Activated T-cell treated with anti-CD3 and anti-CD28 coated beads, Interleukin-2, amount 50 U/mL, for 72 hours (primary cell): Measurements from ENCODE around the gene ZNF30. TPM values are rescaled to one million over a fixed set of nuclear protein-coding genes. Genes with fewer than 3 reads are reported as not detected.
A peak's percentile ranks its signal among the peaks of the same experiment; 100 is the strongest.
"Not testable (repeated sequence)": the region's sequence is repeated elsewhere in the genome, so short reads cannot be mapped to it uniquely, and the experiment has no call there.

Experiments used
- ATAC-seq, 2 donors: fragments of 150-1000 bp; cut with Tn5 transposase; replicated peaks in 1 of 2; 2 replicates each; pipeline ENCODE4 v1.10.0; 2021; ENCODE audit warnings: moderate library complexity in 2 of 2, mild to moderate bottlenecking in 1 of 2
- DNase-seq, 2 donors: peaks; one replicate each; pipeline ENCODE4 v3.0.0; 2021 to 2022; ENCODE audit warnings: mixed read lengths in 1 of 2
- H3K27ac Mint-ChIP-seq: one replicate; pipeline ENCODE4 v1.8.0; 2022; ENCODE audit warnings: mild to moderate bottlenecking, moderate library complexity, mixed read lengths
- H3K27me3 Mint-ChIP-seq: one replicate; pipeline ENCODE4 v1.8.0; 2022; ENCODE audit warnings: low read depth, mixed read lengths
- H3K36me3 Mint-ChIP-seq, 2 donors: one replicate each; pipeline ENCODE4 v1.8.0; 2022; ENCODE audit warnings: mixed read lengths in 2 of 2, mild to moderate bottlenecking in 1 of 2; ENCODE audit not compliant: insufficient read depth in 2 of 2
- H3K4me1 Mint-ChIP-seq: one replicate; pipeline ENCODE4 v1.8.0; 2022; ENCODE audit warnings: low read depth, mixed read lengths
- H3K4me3 Mint-ChIP-seq, 2 donors: one replicate each; pipeline ENCODE4 v1.8.0; 2022; ENCODE audit warnings: mild to moderate bottlenecking in 2 of 2, mixed read lengths in 2 of 2, moderate library complexity in 2 of 2
- H3K9me3 Mint-ChIP-seq, 2 donors: one replicate each; pipeline ENCODE4 v1.8.0; 2022; ENCODE audit warnings: mixed read lengths in 2 of 2
- total RNA-seq, 2 donors: library from RNA; stranded (reverse); gene quantifications; one replicate each; pipeline ENCODE4 v1.2.3, GENCODE V29; 2022

ZNF30 gene
- total RNA-seq, 2 donors from 2014 or later, result 4.6 to 8.5 TPM

DNA sequence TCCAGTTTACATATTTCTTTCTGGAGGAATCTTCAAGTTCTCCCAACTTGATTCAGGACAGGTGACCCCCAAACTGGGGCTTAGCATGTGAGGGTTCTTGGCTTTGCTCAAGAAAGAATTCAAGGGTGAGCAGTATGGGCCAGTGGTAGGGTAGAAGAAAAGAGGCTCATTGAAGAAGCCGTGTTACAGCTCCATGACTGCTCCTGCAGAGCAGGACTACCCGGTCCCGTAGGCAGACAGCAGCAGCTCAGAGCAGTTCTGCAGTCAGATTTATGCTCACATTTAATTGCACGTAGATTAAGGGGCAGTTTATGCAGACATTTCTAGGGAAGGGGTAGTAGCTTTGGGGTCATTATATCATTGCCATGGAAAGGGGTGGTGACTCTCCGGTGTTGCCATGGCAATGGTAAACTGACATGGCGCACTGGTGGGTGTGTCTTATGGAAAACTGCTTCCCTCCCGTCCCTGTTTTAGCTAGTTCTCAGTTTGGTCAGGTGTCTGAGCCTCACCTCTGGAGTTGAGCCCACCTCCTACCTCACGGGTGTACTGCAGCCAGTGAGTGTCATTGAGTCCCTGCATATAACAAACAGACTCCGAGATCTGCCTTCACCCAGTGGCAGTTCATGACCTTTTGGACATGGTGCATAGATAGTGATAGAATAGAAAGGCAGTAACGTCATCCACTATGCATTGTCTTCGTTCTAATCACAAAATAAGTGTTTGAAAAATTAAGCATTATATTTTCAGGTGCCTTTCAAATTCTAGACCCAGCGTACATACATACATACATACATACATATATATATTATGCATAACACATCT lies 53.3 kb downstream of the ZNF30 start:
- no peak overlapping the region for H3K27ac Mint-ChIP-seq
- H3K36me3 Mint-ChIP-seq, result peaks cover 6 to 16% of the 10 kb centered on the region in 2 donors
- H3K27me3 Mint-ChIP-seq, result no peaks in the 10 kb centered on the region
- ATAC-seq (no peak), DNase-seq (no peak)
- peaks cover 4 to 7% of the 10 kb centered on the region in 2 donors for H3K9me3 Mint-ChIP-seq
- peaks cover 16% of the 10 kb centered on the region for H3K4me1 Mint-ChIP-seq
- H3K4me3 Mint-ChIP-seq, result no peak overlapping the region

DNA sequence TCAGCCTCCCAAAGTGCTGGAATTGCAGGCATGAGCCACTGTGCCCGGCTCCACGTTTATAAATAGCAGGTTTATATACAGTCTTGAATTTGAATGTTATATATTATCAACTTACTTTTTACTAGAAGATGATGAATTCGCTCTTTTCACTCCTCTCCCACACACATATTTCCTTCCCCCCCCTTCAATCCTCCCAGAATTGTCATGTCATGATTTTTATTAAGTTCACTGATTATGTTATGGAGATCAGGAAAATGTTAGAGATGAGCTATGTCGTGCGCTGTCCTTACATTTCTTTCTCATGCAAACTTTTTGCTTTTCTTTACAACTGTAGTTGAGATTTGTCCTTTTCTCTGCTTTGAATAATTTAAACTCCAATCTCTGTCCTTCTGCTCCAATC lies 55.6 kb downstream of the ZNF30 start:
- peaks cover 22% of the 10 kb centered on the region for H3K4me1 Mint-ChIP-seq
- no peak overlapping the region for H3K27ac Mint-ChIP-seq
- H3K27me3 Mint-ChIP-seq, result no peaks in the 10 kb centered on the region
- peaks cover 2% of the 10 kb centered on the region in 2 donors for H3K9me3 Mint-ChIP-seq
- H3K4me3 Mint-ChIP-seq, result no peak overlapping the region
- ATAC-seq (no peak), DNase-seq (no peak)
- H3K36me3 Mint-ChIP-seq, result peaks cover 3 to 11% of the 10 kb centered on the region in 2 donors

DNA sequence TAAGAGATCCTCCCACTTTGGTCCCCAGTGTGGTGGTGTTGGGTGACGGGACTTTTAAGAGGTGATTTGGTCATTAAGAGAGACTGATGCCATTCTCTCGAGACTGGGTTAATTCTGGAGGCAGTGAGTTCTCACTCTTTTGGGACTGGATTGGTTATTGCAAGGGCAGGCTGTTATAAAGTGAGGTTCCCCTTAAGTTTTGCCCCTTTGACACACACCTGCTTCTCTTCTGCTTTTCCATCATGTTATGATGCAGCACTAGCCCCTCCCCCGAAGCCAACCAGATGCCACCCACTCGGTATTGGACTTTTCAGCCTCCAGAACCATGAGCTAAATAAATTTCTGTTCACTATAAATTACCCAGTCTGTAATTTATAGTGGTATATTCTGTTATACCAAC lies 57.1 kb downstream of the ZNF30 start:
- ATAC-seq (no peak), DNase-seq (no peak)
- H3K27ac Mint-ChIP-seq, result no peak overlapping the region
- H3K27me3 Mint-ChIP-seq, result no peaks in the 10 kb centered on the region
- peaks cover 36% of the 10 kb centered on the region for H3K4me1 Mint-ChIP-seq
- H3K36me3 Mint-ChIP-seq, result peaks cover 3 to 11% of the 10 kb centered on the region in 2 donors
- H3K9me3 Mint-ChIP-seq, result peaks cover 2% of the 10 kb centered on the region in 2 donors
- no peak overlapping the region for H3K4me3 Mint-ChIP-seq

DNA sequence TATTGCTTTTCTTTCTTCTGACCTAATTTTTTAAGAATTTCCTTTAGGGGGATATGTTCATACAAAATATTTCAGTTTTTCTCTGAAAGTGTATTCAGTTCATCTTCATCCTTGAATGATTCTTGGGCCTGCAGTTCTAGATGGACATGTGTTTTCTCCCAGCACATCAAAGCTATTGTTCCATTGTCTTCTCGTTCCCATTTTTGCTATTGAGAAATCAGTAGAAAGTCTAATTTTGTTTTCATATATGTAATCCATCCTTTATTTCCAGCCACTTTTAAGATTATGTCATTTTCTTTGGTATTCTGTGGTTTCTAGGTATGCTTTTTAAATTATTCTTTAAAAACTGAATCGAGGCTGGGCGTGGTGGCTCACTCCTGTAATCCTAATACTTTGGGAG lies 57.6 kb downstream of the ZNF30 start:
- H3K9me3 Mint-ChIP-seq, result peaks cover 2% of the 10 kb centered on the region in 2 donors
- peaks cover 3 to 11% of the 10 kb centered on the region in 2 donors for H3K36me3 Mint-ChIP-seq
- ATAC-seq (no peak), DNase-seq (no peak)
- peaks cover 42% of the 10 kb centered on the region for H3K4me1 Mint-ChIP-seq
- H3K27me3 Mint-ChIP-seq, result no peaks in the 10 kb centered on the region
- no peak overlapping the region for H3K4me3 Mint-ChIP-seq
- no peak overlapping the region for H3K27ac Mint-ChIP-seq

DNA sequence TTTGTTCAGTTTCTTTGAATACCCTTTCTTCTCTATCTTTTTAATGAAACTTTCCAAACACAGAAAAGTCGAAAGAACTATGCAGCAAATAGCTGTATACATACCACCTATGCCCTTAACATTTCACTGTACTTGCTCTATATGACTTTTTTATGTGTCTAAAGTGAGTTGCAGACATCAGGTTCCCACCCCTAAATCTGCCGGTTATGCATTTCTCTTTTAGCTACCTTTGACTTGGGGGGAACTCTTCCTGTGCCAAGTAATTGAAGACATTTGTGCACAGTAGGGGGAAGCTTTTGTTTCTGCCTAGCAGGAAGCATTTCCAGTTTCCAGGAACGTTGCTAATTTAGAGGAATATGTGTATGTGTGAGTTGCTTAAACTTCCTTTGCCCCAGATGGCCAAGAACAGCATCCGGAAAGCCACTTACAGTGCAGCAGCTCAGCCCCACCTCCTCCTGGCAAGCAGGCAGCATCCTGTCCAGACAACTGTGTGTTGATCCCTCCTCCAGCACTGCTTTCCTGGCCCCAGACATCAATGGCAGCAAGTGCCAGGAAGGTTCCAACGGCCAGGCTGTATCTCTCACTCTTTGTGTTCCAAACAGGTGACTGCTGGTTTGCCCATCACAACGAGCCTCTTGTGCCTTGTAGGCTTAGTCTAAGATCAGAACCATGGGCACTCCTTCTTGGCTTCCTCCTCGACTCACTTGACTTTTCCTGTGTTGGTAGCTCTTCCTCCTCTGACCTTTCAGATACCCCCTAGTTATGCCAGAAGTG lies 58.7 kb downstream of the ZNF30 start:
- Mint-ChIP-seq H3K36me3 (peaks cover 3 to 11% of the 10 kb centered on the region in 2 donors), H3K4me1 (peaks cover 53% of the 10 kb centered on the region), H3K9me3 (peaks cover 2% of the 10 kb centered on the region in 2 donors), H3K27ac (peak overlapping the region; percentile 59), H3K4me3 (peak overlapping the region; percentile 56 to 78), H3K27me3 (no peaks in the 10 kb centered on the region)
- ATAC-seq (peak; percentile 23 to 45), DNase-seq (no peak)

DNA sequence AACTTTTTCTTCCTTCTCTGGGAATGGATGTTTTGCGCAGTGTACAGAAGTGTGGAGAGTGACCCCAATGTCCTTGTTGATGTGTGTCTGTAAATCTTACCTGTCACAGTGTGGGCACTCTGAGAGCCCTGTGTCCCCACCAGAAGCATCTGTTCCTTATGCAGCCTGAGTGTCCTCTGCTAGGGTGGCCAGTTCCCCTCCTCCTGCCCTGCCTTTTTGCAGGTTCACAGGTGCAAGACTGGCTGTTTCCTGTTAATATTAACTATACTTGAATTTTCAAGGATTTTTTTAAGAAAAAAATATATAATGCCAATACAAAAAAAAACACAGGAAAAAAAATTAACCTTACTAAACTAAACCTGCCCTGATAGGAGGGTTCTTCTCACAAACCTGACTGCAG lies 61.4 kb downstream of the ZNF30 start:
- Mint-ChIP-seq H3K9me3 (peaks cover 2 to 3% of the 10 kb centered on the region in 2 donors), H3K27me3 (no peaks in the 10 kb centered on the region), H3K4me1 (peaks cover 75% of the 10 kb centered on the region), H3K27ac (peak overlapping the region; percentile 97), H3K36me3 (peaks cover 3 to 20% of the 10 kb centered on the region in 2 donors), H3K4me3 (peak overlapping the region; percentile 40 to 79)
- DNase-seq (no peak), ATAC-seq (no peak)

DNA sequence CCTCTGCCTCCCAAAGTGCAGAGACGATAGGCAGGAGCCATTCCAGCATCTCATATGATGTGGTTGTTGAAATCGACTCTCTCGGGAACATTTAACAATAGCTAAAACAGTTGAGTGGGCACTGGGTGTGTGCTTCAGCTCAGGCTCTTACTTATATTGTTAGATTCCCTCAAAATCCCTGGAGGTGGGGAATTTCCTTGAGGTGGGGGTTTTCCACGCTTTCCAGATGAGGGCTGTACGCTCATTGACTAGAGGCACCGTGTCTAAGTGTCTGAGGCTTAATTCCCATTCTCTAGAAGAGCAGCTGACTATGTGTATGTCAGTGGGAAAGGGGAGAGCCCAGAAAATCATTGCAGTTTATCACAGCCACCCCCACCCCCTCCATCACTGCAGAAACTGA lies 62.6 kb downstream of the ZNF30 start:
- peaks cover 3 to 17% of the 10 kb centered on the region in 2 donors for H3K36me3 Mint-ChIP-seq
- H3K27ac Mint-ChIP-seq, result peak overlapping the region; percentile 97
- H3K4me3 Mint-ChIP-seq, result peak overlapping the region; percentile 40 to 79
- peaks cover 75% of the 10 kb centered on the region for H3K4me1 Mint-ChIP-seq
- H3K9me3 Mint-ChIP-seq, result peaks cover 1 to 2% of the 10 kb centered on the region in 2 donors
- no peaks in the 10 kb centered on the region for H3K27me3 Mint-ChIP-seq
- DNase-seq, result no peak
- peak in 1 of 2 donors; percentile 6 for ATAC-seq

DNA sequence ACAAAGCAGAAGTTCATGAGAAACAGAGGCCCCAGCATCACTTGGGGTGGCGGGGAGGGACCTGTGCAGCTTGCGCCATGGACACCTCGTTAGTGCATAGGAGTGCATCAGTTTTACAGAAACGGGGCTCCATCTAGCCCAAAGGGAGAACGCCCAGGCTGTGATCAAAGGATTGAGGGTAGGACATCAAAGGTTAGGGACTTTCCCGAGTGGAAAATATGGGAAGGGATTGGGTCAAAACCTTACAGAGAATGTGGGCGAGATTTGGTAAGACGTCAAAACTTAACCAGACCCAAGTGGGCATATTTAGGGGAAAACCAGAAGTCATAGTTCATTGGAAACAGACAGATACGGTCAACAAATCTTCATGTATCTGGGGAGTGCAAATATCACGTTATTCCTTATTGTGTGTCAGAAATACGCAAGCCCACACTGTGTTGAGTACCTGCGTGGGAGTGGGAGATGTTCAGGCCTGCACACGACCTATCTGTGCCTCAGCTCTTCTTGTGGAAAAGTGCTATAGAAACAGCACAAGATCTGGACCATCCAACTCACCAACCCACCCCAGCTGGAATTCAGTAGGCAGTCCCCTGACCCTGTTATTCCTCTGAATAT lies 64.0 kb downstream of the ZNF30 start:
- peaks cover 0 to 10% of the 10 kb centered on the region in 2 donors for H3K36me3 Mint-ChIP-seq
- H3K4me3 Mint-ChIP-seq, result peak overlapping the region; percentile 59 to 65
- H3K27me3 Mint-ChIP-seq, result no peaks in the 10 kb centered on the region
- H3K4me1 Mint-ChIP-seq, result peaks cover 69% of the 10 kb centered on the region
- DNase-seq (peak; percentile 67 to 81), ATAC-seq (peak; percentile 84 to 92)
- H3K27ac Mint-ChIP-seq, result peak overlapping the region; percentile 79
- peaks cover 0 to 1% of the 10 kb centered on the region in 2 donors for H3K9me3 Mint-ChIP-seq

DNA sequence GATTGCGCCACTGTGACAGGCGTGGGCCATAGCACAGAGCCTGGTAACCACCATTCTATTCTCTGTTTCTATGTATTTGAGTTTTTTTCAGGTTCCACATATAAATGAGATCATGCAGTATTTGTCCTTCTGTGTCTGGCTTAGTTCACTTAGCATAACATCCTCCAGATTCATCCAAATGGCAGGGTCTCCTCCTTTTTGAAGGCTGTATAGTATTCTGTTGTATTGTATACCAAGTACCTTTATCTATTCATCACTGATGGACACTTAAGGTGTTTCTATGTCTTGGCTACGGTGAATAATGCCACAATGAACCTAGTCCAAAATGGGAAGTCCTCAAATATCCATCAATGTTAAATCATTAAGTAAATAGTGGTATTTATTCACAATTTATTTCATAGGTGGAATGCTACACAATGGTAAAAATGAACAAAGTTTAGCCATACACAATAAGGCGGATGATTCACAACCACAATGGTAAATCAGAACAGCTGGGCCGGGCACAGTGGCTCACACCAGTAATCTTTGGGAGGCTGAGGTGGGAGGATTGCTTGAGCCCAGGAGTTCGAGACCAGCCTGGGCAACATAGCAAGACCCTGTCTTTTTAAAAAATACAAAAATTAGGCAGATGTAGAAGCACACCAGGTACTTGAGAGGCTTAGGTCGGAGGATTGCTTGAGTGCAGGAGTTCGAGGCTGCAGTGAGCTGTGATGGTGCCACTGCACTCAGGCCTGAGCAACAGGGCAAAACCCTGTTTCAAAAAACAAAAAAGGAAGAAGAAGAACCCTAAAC lies 65.0 kb downstream of the ZNF30 start:
- DNase-seq (no peak), ATAC-seq (no peak)
- Mint-ChIP-seq H3K27me3 (no peaks in the 10 kb centered on the region), H3K36me3 (peaks cover 0 to 12% of the 10 kb centered on the region in 2 donors), H3K27ac (peak overlapping the region; percentile 75), H3K9me3 (peaks cover 0 to 1% of the 10 kb centered on the region in 2 donors), H3K4me1 (peaks cover 70% of the 10 kb centered on the region), H3K4me3 (peak overlapping the region; percentile 8 to 67)

DNA sequence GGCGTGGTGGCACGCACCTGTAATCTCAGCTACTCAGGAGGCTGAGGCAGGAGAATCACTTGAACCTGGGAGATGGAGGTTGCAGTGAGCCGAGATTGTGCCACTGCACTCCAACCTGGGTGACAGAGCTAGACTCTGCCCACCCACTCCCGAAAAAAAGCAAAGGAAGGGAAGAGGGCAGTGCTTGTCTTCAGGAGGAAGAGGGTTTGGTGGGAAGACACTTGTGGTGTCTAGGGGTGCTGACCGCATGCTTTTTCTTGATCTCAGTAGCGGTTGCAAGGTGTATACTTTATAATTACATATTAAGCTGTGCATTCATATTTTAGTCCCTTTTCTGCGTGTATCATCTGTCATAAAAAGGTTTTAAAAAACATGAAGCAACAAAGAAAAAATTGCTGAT lies 65.9 kb downstream of the ZNF30 start:
- Mint-ChIP-seq H3K27ac (peak overlapping the region; percentile 54), H3K4me1 (peaks cover 73% of the 10 kb centered on the region), H3K4me3 (peak overlapping the region; percentile 41 to 67)
- not testable (repeated sequence) for H3K9me3 Mint-ChIP-seq, H3K36me3 Mint-ChIP-seq, H3K27me3 Mint-ChIP-seq, ATAC-seq, DNase-seq

DNA sequence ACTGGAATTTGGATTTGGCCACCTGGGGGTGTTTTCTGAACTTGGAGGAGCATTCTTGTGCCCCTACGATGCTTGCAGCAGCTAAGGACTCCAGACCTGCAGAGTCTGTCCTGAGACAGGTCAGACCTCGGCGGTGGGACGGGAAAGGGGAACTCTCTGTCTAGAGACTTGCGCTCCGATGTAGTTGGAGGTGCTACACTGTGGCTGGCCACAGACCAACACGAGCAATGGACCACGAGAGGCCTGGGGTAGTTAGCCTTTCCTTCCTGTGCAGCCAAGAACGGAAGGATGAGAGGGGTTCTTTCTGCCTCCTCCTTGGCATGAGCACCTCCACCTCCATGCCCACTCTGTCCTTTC lies 67.6 kb downstream of the ZNF30 start:
- Mint-ChIP-seq H3K9me3 (peaks cover 0 to 1% of the 10 kb centered on the region in 2 donors), H3K4me1 (peaks cover 73% of the 10 kb centered on the region), H3K27ac (no peak overlapping the region), H3K4me3 (no peak overlapping the region), H3K36me3 (peaks cover 3 to 13% of the 10 kb centered on the region in 2 donors), H3K27me3 (no peaks in the 10 kb centered on the region)
- ATAC-seq, result no peak
- no peak for DNase-seq
